Measurements from ENCODE around the gene PRSS33.

The PRSS33 gene

GRCh38 chr16:2736476-2737237 lies 50.7 kb downstream of the PRSS33 start:
- TF ChIP-seq GATA2 (IDR thresholded peaks at IDR 0.05; ENCODE audit: low read depth, low read length) (no peak), GATA3 (IDR thresholded peaks at IDR 0.05; ENCODE audit: low read depth, low read length) (no peak)

DNA sequence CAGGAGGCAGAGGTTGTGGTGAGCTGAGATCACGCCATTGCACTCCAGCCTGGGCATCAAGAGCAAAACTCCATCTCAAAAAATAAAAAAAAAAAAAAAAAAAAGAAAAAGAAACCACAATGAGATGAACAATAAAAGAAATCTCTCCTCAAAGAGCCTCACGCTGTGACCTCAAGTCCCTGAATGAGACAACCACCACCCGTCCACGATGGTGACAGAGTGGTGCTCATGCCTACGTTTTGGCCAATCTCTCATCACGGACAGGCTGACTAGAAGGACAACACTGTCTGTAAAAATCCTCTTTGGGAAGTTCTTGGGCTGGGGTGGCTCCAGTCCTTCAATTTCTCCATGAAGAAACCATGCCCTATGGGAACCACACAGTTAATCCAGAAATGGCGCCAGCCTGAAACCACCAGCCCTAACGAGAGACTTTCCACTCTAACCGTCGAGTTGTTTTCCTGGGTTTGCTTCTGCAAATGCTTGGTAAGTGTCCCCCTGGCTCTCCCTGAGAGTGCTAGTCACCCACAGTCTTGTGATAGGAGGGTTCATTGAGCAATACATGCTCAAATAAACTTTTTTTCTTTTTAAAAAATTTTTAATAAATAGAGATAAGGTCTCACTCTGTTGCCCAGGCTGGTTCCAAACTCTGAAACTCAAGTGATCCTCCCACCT lies 52.4 kb downstream of the PRSS33 start:
- TF ChIP-seq GATA3 (IDR thresholded peaks at IDR 0.05; ENCODE audit: low read depth, low read length): no peak
- no peak for TF ChIP-seq GATA2 (IDR thresholded peaks at IDR 0.05; ENCODE audit: low read depth, low read length)

All from SH-SY5Y (cell line).